GM19025 (cell line): ENCODE data around the gene CCDC15.
"Not testable (repeated sequence)": the region's sequence is repeated elsewhere in the genome, so short reads cannot be mapped to it uniquely, and the experiment has no call there.

Experiments
- ATAC-seq: cut with Tn5 transposase; IDR thresholded peaks from one replicate; pipeline ENCODE4 v1.9.1; 2021; ENCODE audit warnings: mild to moderate bottlenecking, low read depth, moderate library complexity; ENCODE audit not compliant: unreplicated experiment

Gene CCDC15

DNA sequence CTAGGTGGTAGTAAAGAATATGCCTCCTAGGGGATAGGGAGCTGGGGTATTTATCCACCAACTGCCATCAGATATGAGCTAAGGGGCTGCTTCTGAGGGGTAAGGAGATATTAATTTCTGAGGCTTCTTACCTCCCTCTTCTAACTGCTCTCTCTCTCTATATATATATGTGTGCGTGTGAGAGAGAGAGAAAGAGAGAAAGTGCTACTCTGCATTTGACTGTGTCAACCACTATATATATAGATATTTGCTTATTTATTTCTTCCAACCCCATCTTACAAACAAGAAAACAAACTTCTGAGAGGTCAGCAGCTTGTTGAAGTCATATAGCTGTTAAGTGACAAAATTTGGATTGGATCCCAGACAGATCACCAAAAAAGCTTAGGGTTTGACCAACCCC lies 12.3 kb upstream of the CCDC15 start:
- ATAC-seq, result no peak

- no peak for ATAC-seq
Measured at GRCh38 chr11:124942466-124943253, 11.3 kb upstream of the CCDC15 start.

DNA sequence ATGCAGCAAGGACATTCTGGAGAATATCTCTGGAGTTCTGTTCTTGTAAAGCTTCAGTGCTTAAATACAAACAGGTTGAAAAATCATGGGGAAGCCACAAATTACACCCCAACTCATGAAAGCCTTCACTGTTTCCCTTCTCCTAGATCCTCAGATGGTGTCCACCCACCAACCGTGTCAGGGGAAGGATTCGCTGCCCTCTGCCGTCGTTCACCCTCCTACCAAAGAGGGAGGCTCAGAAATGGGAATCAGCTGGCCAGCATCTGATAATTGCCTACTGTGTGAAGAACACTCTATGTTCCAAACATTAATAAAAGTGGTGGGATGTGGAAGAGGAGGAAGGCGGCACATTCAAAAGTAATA lies 10.8 kb upstream of the CCDC15 start:
- ATAC-seq, result no peak

DNA sequence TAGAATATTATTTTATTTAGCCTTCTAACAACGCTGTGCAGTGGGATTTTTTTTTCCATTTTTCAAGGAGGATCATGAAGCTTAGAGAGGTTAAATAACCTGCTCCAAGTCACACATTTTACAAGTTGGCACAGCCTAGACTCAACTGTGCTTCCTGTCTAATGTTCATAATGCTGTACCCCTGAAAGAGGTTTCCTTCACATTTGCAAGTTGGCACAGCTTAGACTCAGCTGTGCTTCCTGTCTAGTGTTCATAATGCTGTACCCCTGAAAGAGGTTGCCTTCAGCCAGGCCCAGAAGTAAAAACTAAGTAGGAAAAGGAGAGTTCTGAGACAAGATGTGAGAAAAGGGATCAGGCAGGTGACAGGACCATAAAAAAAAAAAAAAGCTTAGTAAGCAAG lies 10.3 kb upstream of the CCDC15 start:
- no peak for ATAC-seq

GRCh38 chr11:124944565-124944964 lies 9.4 kb upstream of the CCDC15 start:
- no peak for ATAC-seq

GRCh38 chr11:124945826-124946225 lies 8.2 kb upstream of the CCDC15 start:
- ATAC-seq, result no peak

- ATAC-seq, result no peak
Measured at GRCh38 chr11:124946735-124947141, 7.3 kb upstream of the CCDC15 start.

GRCh38 chr11:124950601-124951330 lies 3.2 kb upstream of the CCDC15 start:
- ATAC-seq, result no peak

DNA sequence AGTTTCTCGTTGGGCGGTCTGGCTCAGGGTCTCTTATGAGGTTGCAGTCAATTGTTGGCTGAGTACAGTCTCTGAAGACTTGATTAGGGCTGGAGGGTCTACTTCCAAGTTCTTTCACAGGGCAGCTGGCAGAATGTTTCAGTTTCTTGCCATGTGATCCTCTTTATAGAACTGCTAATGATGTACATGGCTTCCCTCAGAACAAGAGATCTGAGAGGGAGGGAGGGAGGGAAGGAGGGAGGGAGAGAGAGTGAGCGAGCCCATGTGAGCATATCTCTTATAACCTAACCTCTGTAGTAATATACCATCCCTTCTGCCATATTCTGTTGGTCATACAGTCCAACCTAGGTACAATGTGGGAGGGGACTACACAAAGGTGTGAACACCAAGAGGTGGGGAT lies 2.7 kb upstream of the CCDC15 start:
- ATAC-seq, result no peak

GRCh38 chr11:124954590-124954955 lies 571 bp downstream of the CCDC15 start:
- no peak for ATAC-seq

- no peak for ATAC-seq
Measured at GRCh38 chr11:124955035-124955434, 1.0 kb downstream of the CCDC15 start.

DNA sequence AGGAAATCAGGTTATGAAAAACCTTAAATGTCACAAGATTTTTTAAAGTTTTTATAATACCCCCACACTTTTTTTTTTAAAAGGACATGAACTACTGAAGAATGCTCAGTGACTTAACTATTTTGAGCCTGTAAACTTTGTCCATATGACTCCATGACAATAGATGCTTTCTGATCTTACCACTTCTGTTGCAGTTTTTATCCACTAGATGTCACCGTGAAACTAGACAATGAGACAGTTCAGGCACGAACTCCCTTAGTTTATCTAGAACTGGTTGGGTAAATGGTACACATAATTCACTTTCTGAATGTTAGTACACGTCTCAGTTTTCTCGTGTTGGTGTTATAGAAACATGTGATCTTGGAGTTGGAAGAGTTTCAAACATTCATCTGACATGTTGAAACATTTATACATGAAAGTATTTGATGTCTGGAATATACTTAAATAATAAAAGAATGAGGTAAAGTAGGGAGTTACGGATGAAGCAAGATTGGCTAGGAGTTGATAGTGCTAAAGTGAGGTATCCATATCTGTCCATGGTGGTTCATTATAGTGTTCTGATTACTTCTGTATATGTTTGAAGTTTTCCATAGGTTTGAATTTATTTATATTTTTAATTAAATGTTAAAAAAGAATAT lies 8.1 kb downstream of the CCDC15 start:
- peak; percentile 90 for ATAC-seq

DNA sequence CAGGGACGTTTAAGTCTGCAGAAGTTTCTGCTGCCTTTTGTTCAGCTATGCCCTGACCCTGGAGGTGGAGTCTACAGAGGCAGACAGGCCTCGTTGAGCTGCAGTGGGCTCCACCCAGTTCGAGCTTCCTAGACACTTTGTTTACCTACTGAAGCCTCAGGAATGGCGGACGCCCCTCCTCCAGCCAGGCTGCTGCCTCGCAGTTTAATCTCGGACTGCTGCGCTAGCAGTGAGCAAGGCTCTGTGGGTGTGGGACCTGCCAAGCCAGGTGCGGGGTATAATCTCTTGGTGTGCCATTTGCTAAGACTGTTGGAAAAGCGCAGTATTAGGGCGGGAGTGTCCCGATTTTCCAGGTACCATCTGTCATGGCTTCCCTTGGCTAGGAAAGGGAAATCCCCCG lies 14.2 kb downstream of the CCDC15 start:
- not testable (repeated sequence) for ATAC-seq

DNA sequence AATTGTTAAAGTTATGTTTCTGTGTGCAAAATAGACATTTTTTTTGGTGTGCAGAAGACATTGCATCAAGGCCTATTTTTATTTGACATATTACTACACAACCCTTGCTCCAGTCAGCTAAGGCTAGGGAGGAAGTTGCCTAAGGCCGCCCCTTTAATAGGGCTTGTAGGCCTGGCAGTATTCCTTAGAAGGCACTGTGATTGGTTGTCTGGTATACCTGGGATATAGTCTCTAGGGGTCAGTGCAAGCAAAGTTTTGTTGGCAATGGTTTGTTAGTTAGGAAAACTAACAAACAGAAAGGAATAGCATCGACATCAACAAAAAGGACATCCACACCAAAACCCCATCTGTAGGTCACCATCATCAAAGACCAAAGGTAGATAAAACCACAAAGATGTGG lies 16.9 kb downstream of the CCDC15 start:
- ATAC-seq, result no peak

DNA sequence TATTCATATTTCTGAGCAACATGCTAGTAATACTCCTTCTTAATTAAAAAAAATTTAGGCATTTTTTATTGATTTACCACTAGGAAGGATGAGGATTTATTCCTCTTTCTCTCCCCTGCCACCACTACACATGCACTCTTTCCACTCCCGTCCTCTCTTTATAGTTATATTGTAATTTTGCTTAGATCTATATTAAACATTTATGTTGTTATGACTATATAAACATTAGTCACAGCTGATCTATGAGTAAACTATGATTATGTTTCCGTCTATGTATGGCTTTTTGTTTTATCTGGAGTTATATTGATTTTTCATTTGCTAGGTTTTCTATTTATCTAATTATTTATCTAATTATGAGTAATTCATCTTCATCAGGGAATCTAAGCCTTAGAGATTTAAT lies 17.8 kb downstream of the CCDC15 start:
- ATAC-seq, result no peak

DNA sequence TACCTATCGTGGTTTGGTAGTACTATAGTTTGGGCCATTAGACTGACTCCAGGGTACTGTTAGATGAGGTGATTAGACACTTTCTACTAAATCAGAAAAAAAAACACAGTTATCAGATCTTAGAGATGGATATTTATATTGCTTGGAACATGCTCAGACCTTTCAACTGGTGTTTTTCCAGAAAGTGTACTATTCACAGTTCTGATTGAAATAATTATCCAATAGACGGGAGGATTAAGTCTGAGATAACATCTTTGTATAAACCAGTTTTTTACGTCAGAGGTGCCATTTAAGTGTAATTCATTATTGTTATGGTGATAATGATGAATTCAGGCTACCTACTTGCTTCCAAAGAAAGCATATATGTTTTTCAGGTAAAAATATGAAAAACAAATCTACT lies 22.5 kb downstream of the CCDC15 start:
- ATAC-seq, result no peak

GRCh38 chr11:124977006-124977405 lies 23.0 kb downstream of the CCDC15 start:
- no peak for ATAC-seq

DNA sequence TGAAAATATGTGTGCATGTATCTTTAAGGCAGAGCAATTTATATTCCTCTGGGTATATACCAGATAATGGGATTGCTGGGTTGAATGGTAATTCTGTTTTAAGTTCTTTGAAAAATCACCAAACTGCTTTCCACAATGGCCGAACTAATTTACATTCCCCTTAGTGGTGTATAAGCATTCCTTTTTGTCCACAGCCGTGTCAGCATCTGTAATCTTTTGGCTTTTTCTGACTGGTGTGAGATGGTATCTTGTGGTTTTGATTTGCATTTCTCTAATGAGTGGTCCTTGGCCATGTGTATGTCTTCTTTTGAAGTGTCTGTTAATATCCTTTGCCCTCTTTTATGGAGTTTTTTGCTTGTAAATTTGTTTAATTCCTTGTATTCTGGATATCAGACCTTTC lies 24.3 kb downstream of the CCDC15 start:
- no peak for ATAC-seq

DNA sequence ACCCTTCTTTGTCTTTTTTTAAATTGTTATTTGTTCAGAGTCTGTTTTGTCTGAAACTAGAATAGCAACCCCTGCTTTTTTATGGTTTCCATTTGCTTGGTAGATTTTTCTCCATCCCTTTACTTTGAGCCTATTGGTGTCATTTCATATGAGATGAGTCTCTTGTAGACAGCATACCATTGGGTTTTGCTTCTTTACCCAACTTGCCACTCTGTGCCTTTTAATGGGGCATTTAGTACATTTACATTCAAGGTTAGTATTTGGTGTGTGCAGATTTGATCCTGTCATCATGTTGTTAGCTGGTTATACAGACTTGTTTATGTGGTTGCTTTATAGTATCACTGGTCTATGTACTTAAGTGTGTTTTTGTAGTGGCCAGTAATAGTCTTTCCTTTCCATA lies 28.0 kb downstream of the CCDC15 start:
- ATAC-seq, result no peak

- ATAC-seq, result no peak
Measured at GRCh38 chr11:124983674-124984511, 29.9 kb downstream of the CCDC15 start.

DNA sequence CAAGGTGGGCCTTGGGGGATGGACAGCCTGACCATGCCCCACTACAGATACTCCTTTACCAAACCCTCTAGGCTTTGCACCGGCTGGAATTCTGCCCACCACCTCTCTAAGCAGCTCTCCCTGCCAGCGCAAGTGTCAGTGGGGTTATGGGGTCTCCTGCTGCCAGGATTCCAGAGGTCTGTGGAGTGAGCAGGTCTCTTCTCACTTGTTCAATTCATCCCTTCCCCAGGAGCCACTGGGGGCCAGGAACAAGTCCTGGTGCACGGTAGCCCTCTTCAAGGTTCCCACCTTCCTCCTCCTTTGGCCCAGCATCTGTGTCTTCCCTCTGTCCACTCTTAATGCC lies 30.5 kb downstream of the CCDC15 start:
- no peak for ATAC-seq
